ENCODE results near the gene CDC14B. TPM values are rescaled to one million over a fixed set of nuclear protein-coding genes. Genes with fewer than 3 reads are reported as not detected.

The CDC14B gene
- total RNA-seq, 1 donor from 2014 or later, result 21.4 TPM

DNA sequence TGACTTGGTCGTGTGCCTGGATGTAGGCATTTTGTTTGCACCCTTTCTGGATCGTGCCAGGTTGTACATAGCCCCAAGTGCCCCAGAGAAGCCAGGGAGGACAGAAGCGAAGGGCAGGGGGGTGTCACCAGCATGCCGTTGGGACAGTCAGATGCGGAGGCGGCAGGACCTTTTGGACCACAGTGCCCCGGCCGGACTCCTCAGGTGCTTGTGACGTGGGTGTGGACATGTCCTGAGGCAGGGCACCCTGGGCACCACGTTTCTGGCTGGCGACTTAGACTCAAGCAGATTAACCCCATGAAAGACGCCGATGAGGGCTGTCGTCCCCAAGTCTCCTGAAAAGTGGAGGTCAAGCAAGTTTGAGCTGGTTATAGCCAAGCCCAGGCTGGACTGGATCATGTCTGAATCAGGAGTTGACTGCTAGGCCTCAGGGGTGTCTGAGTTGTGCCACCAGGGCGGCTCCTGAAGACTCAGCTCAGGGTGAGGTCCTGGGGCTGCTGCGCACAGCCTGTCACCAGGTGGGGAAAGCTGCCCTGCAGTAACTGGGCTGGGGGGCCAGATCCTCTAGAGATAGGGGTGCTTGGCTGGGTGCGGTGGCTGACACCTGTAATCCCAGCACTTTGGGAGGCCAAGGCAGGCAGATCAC, 127.6 kb downstream of the CDC14B start:
- H3K27ac Mint-ChIP-seq (ENCODE audit: unreplicated experiment), result no peak overlapping the region
- H3K27me3 Mint-ChIP-seq (ENCODE audit: unreplicated experiment), result peaks cover 4% of the 10 kb centered on the region
- H3K4me1 Mint-ChIP-seq (ENCODE audit: unreplicated experiment), result no peaks in the 10 kb centered on the region
- H3K4me3 Mint-ChIP-seq (ENCODE audit: unreplicated experiment), result peak overlapping the region; percentile 80
- DNase-seq (ENCODE audit: low spot score), result no peak
- TF ChIP-seq CTCF (IDR thresholded peaks at IDR 0.05; ENCODE audit: unreplicated experiment), result no peak
- H3K36me3 Mint-ChIP-seq (ENCODE audit: low read depth, unreplicated experiment), result peaks cover 21% of the 10 kb centered on the region
- no peaks in the 10 kb centered on the region for H3K9me3 Mint-ChIP-seq (ENCODE audit: unreplicated experiment)

DNA sequence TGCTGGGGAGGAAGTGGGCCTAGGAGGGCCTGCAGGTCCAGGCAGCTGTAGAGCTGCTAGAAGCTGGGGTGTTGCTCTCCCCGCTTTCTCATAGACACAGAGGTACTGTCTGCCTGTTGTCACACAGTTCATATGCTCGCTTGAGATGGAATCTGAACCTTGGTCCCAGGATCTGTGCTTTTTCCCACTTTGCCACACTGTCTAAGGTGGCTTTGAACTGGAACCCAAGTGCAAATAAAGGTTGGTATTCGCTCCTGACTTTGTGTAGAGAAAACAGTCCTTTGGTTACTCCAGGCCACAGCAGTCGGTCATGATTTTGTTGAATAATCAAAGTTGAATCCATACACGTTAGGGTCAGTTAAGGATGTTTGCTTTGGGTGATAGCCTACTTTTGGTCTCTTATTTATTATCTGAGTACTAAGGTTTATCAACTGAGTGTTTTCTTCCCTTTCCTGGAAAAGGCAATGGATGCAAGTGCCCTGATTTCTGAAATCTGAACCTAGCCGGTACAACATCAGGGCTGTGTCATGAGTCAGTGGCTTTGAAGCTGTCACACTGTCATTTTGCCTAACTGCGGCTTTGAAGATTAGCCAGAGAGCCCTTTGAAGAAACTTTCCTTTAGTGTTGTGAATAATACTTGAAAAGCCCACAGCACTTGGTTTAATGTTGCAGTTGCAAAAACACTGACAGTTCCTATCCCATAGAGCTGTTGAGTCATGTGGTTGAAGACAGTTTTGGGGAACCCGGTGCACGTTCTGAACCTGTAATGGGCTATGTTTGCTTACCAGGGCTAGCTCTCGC, 128.4 kb downstream of the CDC14B start:
- no peak for DNase-seq (ENCODE audit: low spot score)
- Mint-ChIP-seq H3K4me3 (ENCODE audit: unreplicated experiment) (peak overlapping the region; percentile 80), H3K9me3 (ENCODE audit: unreplicated experiment) (no peaks in the 10 kb centered on the region), H3K4me1 (ENCODE audit: unreplicated experiment) (no peaks in the 10 kb centered on the region), H3K27me3 (ENCODE audit: unreplicated experiment) (peaks cover 4% of the 10 kb centered on the region), H3K36me3 (ENCODE audit: low read depth, unreplicated experiment) (peaks cover 21% of the 10 kb centered on the region), H3K27ac (ENCODE audit: unreplicated experiment) (no peak overlapping the region)
- no peak for TF ChIP-seq CTCF (IDR thresholded peaks at IDR 0.05; ENCODE audit: unreplicated experiment)

GRCh38 chr9:96490534-96491078, 129.0 kb downstream of the CDC14B start:
- Mint-ChIP-seq H3K27ac (ENCODE audit: unreplicated experiment) (no peak overlapping the region), H3K9me3 (ENCODE audit: unreplicated experiment) (no peaks in the 10 kb centered on the region), H3K4me3 (ENCODE audit: unreplicated experiment) (no peak overlapping the region), H3K4me1 (ENCODE audit: unreplicated experiment) (no peaks in the 10 kb centered on the region), H3K27me3 (ENCODE audit: unreplicated experiment) (peaks cover 4% of the 10 kb centered on the region), H3K36me3 (ENCODE audit: low read depth, unreplicated experiment) (peaks cover 21% of the 10 kb centered on the region)
- TF ChIP-seq CTCF (IDR thresholded peaks at IDR 0.05; ENCODE audit: unreplicated experiment), result no peak
- DNase-seq (ENCODE audit: low spot score), result no peak

DNA sequence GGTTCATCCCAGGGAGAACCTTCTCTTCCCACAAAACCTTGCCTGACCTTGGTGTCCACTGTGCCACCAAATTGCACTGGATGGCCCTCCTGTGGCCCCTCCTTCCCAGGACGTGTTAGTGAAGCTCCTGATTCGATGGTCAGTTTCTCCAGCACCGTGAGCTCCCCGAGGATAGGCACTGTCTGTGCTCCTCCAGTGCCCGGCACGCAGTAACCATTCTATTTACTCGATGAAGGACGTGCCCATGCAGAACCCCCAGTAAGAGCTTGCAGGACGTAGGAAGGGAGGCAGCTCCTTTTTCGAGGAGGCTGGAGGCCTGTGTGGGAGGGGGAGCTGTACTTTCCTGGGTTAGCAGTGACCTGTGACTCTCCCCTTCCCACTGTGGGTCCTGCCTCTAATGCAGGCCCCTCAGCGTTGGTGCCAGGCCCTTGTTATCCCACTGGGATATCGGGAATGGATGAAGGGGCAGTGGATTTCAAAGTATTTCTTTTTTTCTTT, 130.1 kb downstream of the CDC14B start:
- Mint-ChIP-seq H3K4me3 (ENCODE audit: unreplicated experiment) (no peak overlapping the region), H3K4me1 (ENCODE audit: unreplicated experiment) (no peaks in the 10 kb centered on the region), H3K27me3 (ENCODE audit: unreplicated experiment) (peaks cover 4% of the 10 kb centered on the region), H3K9me3 (ENCODE audit: unreplicated experiment) (no peaks in the 10 kb centered on the region), H3K27ac (ENCODE audit: unreplicated experiment) (no peak overlapping the region), H3K36me3 (ENCODE audit: low read depth, unreplicated experiment) (peaks cover 18% of the 10 kb centered on the region)
- TF ChIP-seq CTCF (IDR thresholded peaks at IDR 0.05; ENCODE audit: unreplicated experiment), result no peak
- no peak for DNase-seq (ENCODE audit: low spot score)
